HG02759 (cell line): ENCODE data around the gene PYCARD.

ENCODE experiments used
- ATAC-seq: cut with Tn5 transposase; IDR thresholded peaks from one replicate; pipeline ENCODE4 v1.9.1; 2021; ENCODE audit warnings: mild to moderate bottlenecking, moderate library complexity; ENCODE audit not compliant: unreplicated experiment

The PYCARD gene

DNA sequence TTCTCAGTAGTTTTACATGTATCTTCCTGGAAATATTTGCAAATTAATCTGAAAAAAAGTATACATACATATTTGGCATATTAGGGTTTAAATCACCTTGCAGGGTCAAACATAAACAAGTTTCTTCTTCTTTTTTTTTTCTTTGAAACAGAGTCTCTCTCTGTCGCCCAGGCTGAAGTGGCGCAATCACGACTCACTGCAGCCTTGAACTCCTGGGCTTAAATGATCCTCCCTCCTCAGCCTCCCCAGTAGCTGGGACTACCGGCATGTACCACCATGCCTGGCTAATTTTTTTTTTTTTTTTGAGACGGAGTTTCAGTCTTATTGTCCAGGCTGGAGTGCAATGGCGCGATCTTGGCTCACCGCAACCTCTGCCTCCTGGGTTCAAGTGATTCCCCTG lies 35.2 kb downstream of the PYCARD start:
- no peak for ATAC-seq

DNA sequence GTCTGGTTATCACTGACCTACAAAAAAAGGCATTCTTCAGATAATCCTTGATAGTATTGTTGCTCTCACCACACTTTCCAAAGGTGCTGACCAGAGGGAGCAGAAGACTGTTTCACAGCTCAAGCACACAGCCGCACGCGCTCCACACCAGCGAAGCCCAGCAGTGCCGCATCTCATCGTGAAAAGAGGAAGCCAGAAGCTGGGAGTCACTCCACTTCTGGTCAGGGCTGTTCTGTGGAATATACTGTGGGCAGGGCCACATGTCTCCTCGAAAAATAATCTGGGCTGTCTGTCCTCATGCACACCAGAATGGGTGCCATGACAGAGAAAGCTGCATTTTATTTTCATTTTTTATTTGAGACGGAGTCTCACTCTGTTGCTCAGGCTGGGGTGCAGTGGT lies 45.4 kb downstream of the PYCARD start:
- no peak for ATAC-seq
